Measurements from ENCODE around the gene CAPN13. TPM values are rescaled to one million over a fixed set of nuclear protein-coding genes. Genes with fewer than 3 reads are reported as not detected.
"Not testable (repeated sequence)": the region's sequence is repeated elsewhere in the genome, so short reads cannot be mapped to it uniquely, and the experiment has no call there.

Gene CAPN13
- total and polyA plus RNA-seq, 7 donors: 0.06 to 0.14 TPM; not detected in 5

DNA sequence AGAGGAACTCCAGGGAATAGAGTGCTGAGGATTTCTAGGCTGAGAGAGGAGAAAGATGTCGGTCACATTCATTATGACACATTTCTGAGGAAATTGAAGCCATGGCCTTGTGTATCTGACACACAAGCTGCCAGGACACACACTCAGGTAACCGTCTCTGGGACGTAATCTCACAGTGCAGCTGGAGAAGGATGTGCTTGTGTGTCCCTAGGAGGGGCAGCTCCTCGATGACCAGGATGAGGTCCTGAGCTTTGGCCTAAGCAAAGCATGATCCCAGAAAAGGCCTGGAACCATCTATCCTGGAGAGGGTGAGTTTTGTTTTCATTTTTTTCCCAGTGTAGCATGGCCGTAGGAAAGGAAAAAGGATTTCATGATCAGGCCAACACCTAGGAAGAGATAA is 102.2 kb downstream of the CAPN13 start:
- no peaks in the 10 kb centered on the region for H3K4me1 ChIP-seq
- no peak for ATAC-seq
- H3K27me3 ChIP-seq (ENCODE audit: insufficient read depth in 3 of 3, low read length in 2 of 3): no peaks in the 10 kb centered on the region
- 78 to 80% (median 78%) methylated on average over 5 of the region's 5 CpGs for WGBS, 3 donors
- no peak for DNase-seq
- no peak overlapping the region for H3K27ac ChIP-seq
- H3K36me3 ChIP-seq (ENCODE audit: insufficient read depth in 1 of 2, low read depth in 1 of 2): no peaks in the 10 kb centered on the region
- H3K9me3 ChIP-seq: peaks cover 8% of the 10 kb centered on the region
- intact Hi-C loops (cut with DNase I): loop anchor here (5.0 to 10.0 kb wide), 2 partner anchors 260 to 538 kb away; partner anchors contain the start of gene LCLAT1 (in 2 of the 2)
- H3K4me3 ChIP-seq: no peak overlapping the region
- TF ChIP-seq, protein P1, sequence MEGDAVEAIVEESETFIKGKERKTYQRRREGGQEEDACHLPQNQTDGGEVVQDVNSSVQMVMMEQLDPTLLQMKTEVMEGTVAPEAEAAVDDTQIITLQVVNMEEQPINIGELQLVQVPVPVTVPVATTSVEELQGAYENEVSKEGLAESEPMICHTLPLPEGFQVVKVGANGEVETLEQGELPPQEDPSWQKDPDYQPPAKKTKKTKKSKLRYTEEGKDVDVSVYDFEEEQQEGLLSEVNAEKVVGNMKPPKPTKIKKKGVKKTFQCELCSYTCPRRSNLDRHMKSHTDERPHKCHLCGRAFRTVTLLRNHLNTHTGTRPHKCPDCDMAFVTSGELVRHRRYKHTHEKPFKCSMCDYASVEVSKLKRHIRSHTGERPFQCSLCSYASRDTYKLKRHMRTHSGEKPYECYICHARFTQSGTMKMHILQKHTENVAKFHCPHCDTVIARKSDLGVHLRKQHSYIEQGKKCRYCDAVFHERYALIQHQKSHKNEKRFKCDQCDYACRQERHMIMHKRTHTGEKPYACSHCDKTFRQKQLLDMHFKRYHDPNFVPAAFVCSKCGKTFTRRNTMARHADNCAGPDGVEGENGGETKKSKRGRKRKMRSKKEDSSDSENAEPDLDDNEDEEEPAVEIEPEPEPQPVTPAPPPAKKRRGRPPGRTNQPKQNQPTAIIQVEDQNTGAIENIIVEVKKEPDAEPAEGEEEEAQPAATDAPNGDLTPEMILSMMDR (IDR thresholded peaks at IDR 0.05): no peak

DNA sequence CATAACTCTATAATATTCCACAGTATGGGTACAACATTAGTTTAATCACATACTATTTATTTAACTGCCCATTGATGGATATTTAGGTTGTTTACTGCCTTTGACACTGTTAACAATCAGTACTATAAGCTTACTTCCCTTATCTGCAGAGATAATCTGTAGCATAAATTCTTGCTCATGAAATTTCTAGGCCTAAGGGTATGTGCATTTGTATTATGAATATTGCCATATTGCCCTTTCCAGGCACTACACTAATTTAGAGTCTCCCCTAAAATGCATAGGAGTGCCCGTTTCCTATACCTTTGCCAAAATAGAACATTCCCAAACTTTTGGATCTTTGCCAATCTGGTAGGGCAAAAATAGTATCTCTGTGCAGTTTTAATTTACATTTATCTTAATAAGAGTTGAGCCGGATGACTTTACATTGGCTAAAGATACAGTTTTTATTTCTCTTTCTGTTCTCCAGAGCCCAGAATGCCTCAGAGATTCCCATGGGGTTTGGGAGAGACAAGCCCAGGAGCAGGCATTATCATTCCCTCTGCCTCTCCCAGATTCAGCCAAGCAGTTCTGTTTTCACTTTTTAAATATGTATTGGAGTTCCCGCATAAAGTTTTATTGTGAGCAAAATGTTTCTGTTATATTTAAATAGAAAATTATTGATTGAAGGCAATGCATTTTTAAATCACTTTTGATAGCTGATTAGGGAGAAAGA is 102.8 kb downstream of the CAPN13 start:
- H3K4me1 ChIP-seq: no peaks in the 10 kb centered on the region
- H3K36me3 ChIP-seq (ENCODE audit: insufficient read depth in 1 of 2, low read depth in 1 of 2): no peaks in the 10 kb centered on the region
- intact Hi-C loops (cut with DNase I): loop anchor here (5.0 to 10.0 kb wide), 2 partner anchors 260 to 537 kb away; partner anchors contain the start of gene LCLAT1 (in 2 of the 2)
- H3K9me3 ChIP-seq: peaks cover 8% of the 10 kb centered on the region
- H3K27ac ChIP-seq: no peak overlapping the region
- no peak for ATAC-seq
- 62 to 79% (median 66%) methylated on average over 3 of the region's 3 CpGs for WGBS, 3 donors
- no peak for DNase-seq
- TF ChIP-seq, protein P1 (IDR thresholded peaks at IDR 0.05): no peak
- H3K27me3 ChIP-seq (ENCODE audit: insufficient read depth in 3 of 3, low read length in 2 of 3): no peaks in the 10 kb centered on the region
- no peak overlapping the region for H3K4me3 ChIP-seq

DNA sequence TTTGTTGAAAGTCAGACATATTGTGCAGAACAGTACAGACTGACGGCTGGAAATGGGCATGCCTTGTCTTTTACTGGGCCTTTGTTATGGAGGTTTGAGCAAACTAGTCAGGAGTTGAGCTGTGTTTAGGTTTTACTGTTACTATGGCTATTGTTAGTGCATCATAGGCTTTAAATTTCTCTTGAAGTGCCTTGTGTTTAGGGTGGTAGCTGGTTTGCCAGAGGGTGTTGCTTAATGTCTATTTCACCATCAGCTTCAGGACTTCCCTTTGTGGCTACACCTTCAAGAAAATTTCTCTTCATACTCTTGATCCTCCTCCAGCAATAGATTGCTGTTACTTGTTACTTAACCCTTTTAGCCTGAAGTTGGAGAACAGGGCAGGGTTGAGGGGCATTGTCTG is 104.6 kb downstream of the CAPN13 start:
- no peaks in the 10 kb centered on the region for H3K36me3 ChIP-seq (ENCODE audit: insufficient read depth in 1 of 2, low read depth in 1 of 2)
- no peaks in the 10 kb centered on the region for H3K4me1 ChIP-seq
- intact Hi-C loops (cut with DNase I): loop anchor here (10.0 kb wide), 1 partner anchor 258 kb away; the partner anchor contains the start of gene LCLAT1 (in 2 of the 2)
- no peak for ATAC-seq
- WGBS, 3 donors: 76 to 88% (median 79%) methylated on average over 1 of the region's 1 CpG
- TF ChIP-seq, protein P1 (IDR thresholded peaks at IDR 0.05): no peak
- H3K27ac ChIP-seq: no peak overlapping the region
- H3K9me3 ChIP-seq: peaks cover 8% of the 10 kb centered on the region
- H3K27me3 ChIP-seq (ENCODE audit: insufficient read depth in 3 of 3, low read length in 2 of 3): no peaks in the 10 kb centered on the region
- DNase-seq: no peak
- H3K4me3 ChIP-seq: no peak overlapping the region

DNA sequence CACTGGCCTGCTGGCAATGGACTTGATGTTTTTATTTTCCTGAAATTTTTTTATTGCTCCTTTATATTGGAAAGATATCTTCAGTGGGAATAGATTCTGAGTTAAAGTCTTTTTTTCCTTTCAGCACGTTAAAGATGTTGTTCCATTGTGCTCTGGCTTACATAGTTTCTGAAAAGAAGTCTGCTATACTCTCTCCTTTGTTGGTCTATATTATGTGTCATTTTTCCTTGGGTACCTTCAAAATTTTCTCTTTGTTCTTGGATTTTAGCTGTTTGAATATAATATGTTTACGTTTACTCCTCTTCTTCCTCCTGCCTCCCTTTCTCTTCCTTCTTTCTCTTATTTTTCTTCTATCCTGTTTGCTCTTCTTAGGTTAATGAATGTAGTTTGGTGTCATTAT is 105.5 kb downstream of the CAPN13 start:
- no peak for ATAC-seq
- Histone ChIP-seq H3K4me1 (no peaks in the 10 kb centered on the region), H3K9me3 (peaks cover 8% of the 10 kb centered on the region), H3K27ac (no peak overlapping the region), H3K4me3 (no peak overlapping the region), H3K36me3 (ENCODE audit: insufficient read depth in 1 of 2, low read depth in 1 of 2) (no peaks in the 10 kb centered on the region), H3K27me3 (ENCODE audit: insufficient read depth in 3 of 3, low read length in 2 of 3) (no peaks in the 10 kb centered on the region)
- intact Hi-C loops (cut with DNase I): loop anchor here (10.0 kb wide), 1 partner anchor 257 kb away; the partner anchor contains the start of gene LCLAT1 (in 2 of the 2)
- WGBS, 3 donors: 60 to 70% (median 60%) methylated on average over 2 of the region's 2 CpGs
- DNase-seq: no peak
- TF ChIP-seq, protein P1 (IDR thresholded peaks at IDR 0.05): no peak

DNA sequence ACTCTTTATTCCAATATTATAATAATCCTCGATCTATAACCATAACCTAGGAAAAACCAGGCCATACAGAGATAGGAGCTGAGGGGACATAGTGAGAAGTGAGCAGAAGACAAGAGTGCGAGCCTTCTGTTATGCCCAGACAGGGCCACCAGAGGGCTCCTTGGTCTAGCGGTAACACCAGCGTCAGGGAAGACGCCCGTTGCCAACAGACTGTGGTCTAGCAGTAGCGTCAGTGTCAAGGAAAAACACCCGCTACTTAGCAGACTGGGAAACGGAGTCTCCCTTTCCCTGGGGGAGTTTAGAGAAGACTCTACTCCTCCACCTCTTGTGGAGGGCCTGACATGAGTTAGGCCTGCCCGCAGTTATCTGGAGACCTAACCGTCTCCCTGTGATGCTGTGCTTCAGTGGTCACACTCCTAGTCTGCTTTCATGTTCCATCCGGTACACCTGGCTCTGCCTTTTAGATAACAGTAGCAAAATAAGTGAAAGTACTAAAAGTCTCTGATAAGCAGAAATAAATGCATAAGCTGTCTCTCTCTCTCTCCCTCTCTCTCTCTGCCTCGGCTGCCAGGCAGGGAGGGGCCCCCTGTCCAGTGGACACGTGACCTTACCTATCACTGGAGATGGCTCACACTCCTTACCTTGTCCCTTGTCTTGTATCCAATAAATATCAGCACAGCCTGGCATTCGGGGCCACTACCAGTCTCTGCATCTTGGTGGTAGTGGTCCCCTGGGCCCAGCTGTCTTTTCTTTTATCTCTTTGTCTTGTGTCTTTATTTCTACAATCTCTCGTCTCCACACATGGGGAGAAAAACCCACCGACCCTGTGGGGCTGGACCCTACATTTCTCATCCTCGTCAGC is 109.8 kb downstream of the CAPN13 start:
- H3K9me3 ChIP-seq; H3K27ac ChIP-seq; H3K4me3 ChIP-seq; DNase-seq; H3K36me3 ChIP-seq (ENCODE audit: insufficient read depth in 1 of 2, low read depth in 1 of 2); intact Hi-C loops (cut with DNase I); ATAC-seq; H3K27me3 ChIP-seq (ENCODE audit: insufficient read depth in 3 of 3, low read length in 2 of 3): not testable (repeated sequence)
- 87 to 93% (median 92%) methylated on average over 18 of the region's 18 CpGs for WGBS, 3 donors
- peaks cover 18% of the 10 kb centered on the region for H3K4me1 ChIP-seq
